Neural progenitor cell (in vitro differentiated cells): Measurements from ENCODE around the gene RASGRF1. TPM values are rescaled to one million over a fixed set of nuclear protein-coding genes. Genes with fewer than 3 reads are reported as not detected.

Experiments
- DNase-seq: peaks from one replicate; pipeline ENCODE4 v3.0.0-alpha.2; 2016; ENCODE audit warnings: low spot score
- H2AFZ ChIP-seq: fragments of 200-600 bp; sonication (generic); replicated peaks from 2 replicates; pipeline ENCODE4 v1.6.1; 2016; ENCODE audit warnings: antibody characterized with exemption
- H3F3A ChIP-seq: fragments of 200-600 bp; sonication (generic); 2 replicates; pipeline ENCODE4 v1.6.1; 2016; ENCODE audit warnings: antibody characterized with exemption, low read depth
- H3K27ac ChIP-seq: fragments of 200-600 bp; sonication (generic); 2 replicates; pipeline ENCODE4 v1.5.1; 2016; ENCODE audit warnings: mild to moderate bottlenecking
- H3K27me3 ChIP-seq: fragments of 200-600 bp; sonication (generic); 2 replicates; pipeline ENCODE4 v1.6.1; 2016; ENCODE audit warnings: mild to moderate bottlenecking, moderate library complexity
- H3K36me3 ChIP-seq: fragments of 200-600 bp; sonication (generic); 2 replicates; pipeline ENCODE4 v1.5.1; 2016
- H3K4me1 ChIP-seq: fragments of 200-600 bp; sonication (generic); 2 replicates; pipeline ENCODE4 v1.6.1; 2016; ENCODE audit warnings: mixed run types
- H3K4me2 ChIP-seq: fragments of 200-600 bp; sonication (generic); 2 replicates; pipeline ENCODE4 v1.6.1; 2016
- H3K4me3 ChIP-seq: fragments of 200-600 bp; sonication (generic); 2 replicates; pipeline ENCODE4 v1.5.1; 2016
- H3K79me2 ChIP-seq: fragments of 200-600 bp; sonication (generic); 2 replicates; pipeline ENCODE4 v1.6.1; 2016; ENCODE audit warnings: low read depth
- H3K9ac ChIP-seq: fragments of 200-600 bp; sonication (generic); 2 replicates; pipeline ENCODE4 v1.6.1; 2016
- H3K9me3 ChIP-seq: fragments of 200-600 bp; sonication (generic); 2 replicates; pipeline ENCODE4 v1.5.1; 2016; ENCODE audit warnings: low read depth
- H4K20me1 ChIP-seq: fragments of 200-600 bp; sonication (generic); 2 replicates; pipeline ENCODE4 v1.6.1; 2016; ENCODE audit warnings: low read depth
- H3K27ac Mint-ChIP-seq: 3 replicates; pipeline ENCODE4 v1.8.0; 2021; ENCODE audit warnings: mixed read lengths
- H3K27me3 Mint-ChIP-seq: 2 replicates; pipeline ENCODE4 v1.8.0; 2022; ENCODE audit warnings: low read depth, mild to moderate bottlenecking, inconsistent platforms, moderate library complexity, mixed read lengths; ENCODE audit not compliant: insufficient read depth
- H3K36me3 Mint-ChIP-seq: 3 replicates; pipeline ENCODE4 v1.8.0; 2021; ENCODE audit warnings: mixed read lengths
- H3K4me1 Mint-ChIP-seq: 3 replicates; pipeline ENCODE4 v1.8.0; 2021; ENCODE audit warnings: mixed read lengths
- H3K4me3 Mint-ChIP-seq: 3 replicates; pipeline ENCODE4 v1.8.0; 2021; ENCODE audit warnings: mild to moderate bottlenecking, moderate library complexity, mixed read lengths
- H3K9me3 Mint-ChIP-seq: 3 replicates; pipeline ENCODE4 v1.8.0; 2020; ENCODE audit warnings: mixed read lengths
- CTCF ChIP-seq: fragments of 200-600 bp; sonication (generic); IDR thresholded peaks from 2 replicates; pipeline ENCODE4 v1.5.1; 2017; ENCODE audit warnings: antibody characterized with exemption, mild to moderate bottlenecking
- EZH2 ChIP-seq: fragments of 200-600 bp; sonication (generic); IDR thresholded peaks from 2 replicates; pipeline ENCODE4 v1.6.1; 2017; ENCODE audit warnings: antibody characterized with exemption, mild to moderate bottlenecking, moderate library complexity
- EZH2phosphoT487 ChIP-seq: fragments of 200-600 bp; sonication (generic); IDR thresholded peaks from 2 replicates; pipeline ENCODE4 v1.6.1; 2017; ENCODE audit warnings: antibody characterized with exemption
- total RNA-seq: library from RNA; depleted of rRNA; stranded (reverse); fragments of >200 nt; gene quantifications from 2 replicates; pipeline ENCODE4 v1.2.3, GENCODE V29; 2015; ENCODE audit warnings: low replicate concordance

Gene RASGRF1
- total RNA-seq, 1 donor from 2014 or later, result 0.22 TPM

GRCh38 chr15:78917888-78918287 lies 172.7 kb downstream of the RASGRF1 start:
- no peak overlapping the region for H3K27ac Mint-ChIP-seq
- peaks cover 28% of the 10 kb centered on the region for H3K36me3 Mint-ChIP-seq
- H3K79me2 ChIP-seq, result no peaks in the 10 kb centered on the region
- TF ChIP-seq EZH2phosphoT487, result no peak
- no peak for TF ChIP-seq CTCF
- TF ChIP-seq EZH2, result no peak
- H4K20me1 ChIP-seq, result peaks cover 13% of the 10 kb centered on the region
- peaks cover 3% of the 10 kb centered on the region for H3K4me1 Mint-ChIP-seq
- H3K27me3 ChIP-seq, result no peaks in the 10 kb centered on the region
- H3K4me3 Mint-ChIP-seq, result no peak overlapping the region
- no peaks in the 10 kb centered on the region for H3K9me3 ChIP-seq
- H3K9me3 Mint-ChIP-seq, result no peaks in the 10 kb centered on the region
- no peak overlapping the region for H3K4me2 ChIP-seq
- no peaks in the 10 kb centered on the region for H3K4me1 ChIP-seq
- peaks cover 2% of the 10 kb centered on the region for H3K27me3 Mint-ChIP-seq
- H2AFZ ChIP-seq, result no peak overlapping the region
- no peak overlapping the region for H3K4me3 ChIP-seq
- DNase-seq, result no peak
- H3K27ac ChIP-seq, result no peak overlapping the region
- H3K9ac ChIP-seq, result no peak overlapping the region
- H3K36me3 ChIP-seq, result no peaks in the 10 kb centered on the region
- H3F3A ChIP-seq, result peaks cover 11% of the 10 kb centered on the region

GRCh38 chr15:78916088-78916487 lies 174.5 kb downstream of the RASGRF1 start:
- H3K27me3 Mint-ChIP-seq, result peaks cover under 1% of the 10 kb centered on the region

GRCh38 chr15:78915341-78916087 lies 175.1 kb downstream of the RASGRF1 start:
- H3K36me3 Mint-ChIP-seq, result peaks cover 37% of the 10 kb centered on the region
- H3K4me3 Mint-ChIP-seq, result no peak overlapping the region
- no peak for DNase-seq
- Histone ChIP-seq H3K9ac (no peak overlapping the region), H4K20me1 (peaks cover 20% of the 10 kb centered on the region), H3K4me3 (no peak overlapping the region), H3K79me2 (no peaks in the 10 kb centered on the region), H3K9me3 (no peaks in the 10 kb centered on the region), H3K27ac (no peak overlapping the region), H2AFZ (no peak overlapping the region), H3K4me2 (no peak overlapping the region), H3K4me1 (no peaks in the 10 kb centered on the region), H3K27me3 (no peaks in the 10 kb centered on the region), H3F3A (peaks cover 15% of the 10 kb centered on the region), H3K36me3 (no peaks in the 10 kb centered on the region)
- H3K4me1 Mint-ChIP-seq, result peaks cover 3% of the 10 kb centered on the region
- H3K27me3 Mint-ChIP-seq, result no peaks in the 10 kb centered on the region
- TF ChIP-seq EZH2 (no peak), CTCF (no peak), EZH2phosphoT487 (no peak)
- H3K27ac Mint-ChIP-seq, result no peak overlapping the region
- no peaks in the 10 kb centered on the region for H3K9me3 Mint-ChIP-seq

More at GRCh38 chr15:78916088-78916487, 174.5 kb downstream of the RASGRF1 start:
- Histone ChIP-seq H4K20me1 (peaks cover 16% of the 10 kb centered on the region), H2AFZ (no peak overlapping the region), H3K36me3 (no peaks in the 10 kb centered on the region), H3F3A (peaks cover 15% of the 10 kb centered on the region), H3K9ac (no peak overlapping the region), H3K27ac (no peak overlapping the region), H3K79me2 (no peaks in the 10 kb centered on the region), H3K4me1 (no peaks in the 10 kb centered on the region), H3K9me3 (no peaks in the 10 kb centered on the region), H3K27me3 (no peaks in the 10 kb centered on the region), H3K4me2 (no peak overlapping the region), H3K4me3 (no peak overlapping the region)
- Mint-ChIP-seq H3K4me3 (no peak overlapping the region), H3K36me3 (peaks cover 37% of the 10 kb centered on the region), H3K27ac (no peak overlapping the region), H3K9me3 (no peaks in the 10 kb centered on the region), H3K4me1 (peaks cover 3% of the 10 kb centered on the region)
- TF ChIP-seq CTCF (no peak), EZH2 (no peak), EZH2phosphoT487 (no peak)
- DNase-seq, result no peak
